Stimulated activated CD4-positive, alpha-beta T cell treated with anti-CD3 and anti-CD28 coated beads, Interleukin-1b, Interleukin-23, amount 100 ng/mL, for 24 hours (primary cell): ENCODE results near the gene AMBRA1.

ENCODE experiments used
- DNase-seq, 4 experiments: peaks; one replicate each; pipeline ENCODE4 v3.0.0-alpha.2; 2020; ENCODE audit warnings: low read depth in 4 of 4, low spot score in 1 of 4

Gene AMBRA1

GRCh38 chr11:46413760-46414465, 179.9 kb downstream of the AMBRA1 start:
- no peak for DNase-seq

DNA sequence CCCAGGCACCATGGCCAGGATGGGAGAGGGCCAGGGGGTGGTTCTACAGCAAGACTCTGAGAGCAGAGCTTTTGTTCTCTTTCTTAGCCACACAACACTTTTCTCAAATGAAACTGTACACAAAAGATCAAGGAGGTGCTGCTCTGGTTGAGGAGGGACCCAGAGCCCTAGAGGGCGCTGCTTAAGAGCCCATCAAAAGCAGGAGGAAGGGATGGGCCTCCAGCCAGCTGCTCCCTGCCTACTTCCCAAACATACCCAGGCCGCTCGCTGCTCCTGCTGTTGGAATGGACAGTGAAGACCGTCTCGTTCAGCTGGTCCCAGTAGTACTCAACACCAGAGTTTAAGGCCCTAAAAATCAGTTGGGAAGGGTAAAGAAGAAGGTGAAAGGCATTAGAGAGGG, 183.8 kb downstream of the AMBRA1 start:
- no peak for DNase-seq

DNA sequence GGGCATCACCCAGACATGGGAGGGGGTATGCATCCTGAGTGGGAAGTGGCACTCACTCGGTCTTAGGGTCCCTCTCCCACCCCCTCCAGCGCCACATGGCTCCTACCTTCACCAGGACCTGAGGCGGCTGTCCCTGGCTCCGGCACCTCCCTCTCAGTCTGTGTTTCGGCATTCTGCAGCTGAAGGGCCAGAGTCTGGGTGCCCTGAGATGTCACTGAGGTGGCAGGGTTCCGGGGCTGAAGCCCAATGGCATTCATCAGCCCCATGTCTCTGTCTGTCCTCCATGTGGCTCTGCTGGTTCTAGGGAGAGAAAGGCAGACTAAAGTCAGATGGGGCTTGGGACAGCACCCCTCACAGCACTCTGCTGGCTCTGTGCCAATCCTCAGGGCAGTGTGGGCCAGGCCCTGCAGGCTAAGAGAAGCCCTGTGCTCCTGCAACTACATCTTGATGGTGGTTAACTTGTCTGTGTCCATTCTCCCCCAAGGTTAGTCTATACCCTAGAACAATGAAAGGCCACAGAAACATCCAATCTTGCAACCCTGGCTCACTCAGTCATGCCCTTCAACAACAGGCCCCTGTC, 185.3 kb downstream of the AMBRA1 start:
- DNase-seq: no peak

DNA sequence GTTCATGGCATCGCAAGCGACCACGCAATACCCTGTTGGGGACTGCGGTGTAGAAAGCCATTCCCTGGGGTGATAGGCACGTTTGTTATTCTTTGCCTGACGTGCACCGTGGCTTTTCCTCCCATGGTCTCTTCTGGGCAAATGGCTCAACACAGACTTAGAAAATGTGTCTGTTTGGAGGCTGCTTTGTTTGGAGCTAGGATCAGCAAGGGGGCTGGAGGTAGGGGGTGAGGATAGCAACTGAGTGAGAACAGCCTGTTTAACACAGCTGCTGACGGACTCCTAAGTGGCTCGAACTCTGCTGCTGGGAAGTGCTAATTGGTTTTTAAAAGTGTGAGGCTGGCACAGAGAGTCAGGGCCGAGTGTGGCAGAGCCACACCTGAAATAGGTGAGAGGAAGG, 186.2 kb downstream of the AMBRA1 start:
- no peak for DNase-seq

GRCh38 chr11:46404476-46405017, 189.3 kb downstream of the AMBRA1 start:
- DNase-seq: no peak

GRCh38 chr11:46402957-46403902, 190.6 kb downstream of the AMBRA1 start:
- DNase-seq: no peak

- no peak for DNase-seq
These were observed 196.3 kb downstream of the AMBRA1 start for GRCh38 chr11:46397526-46397925.

DNA sequence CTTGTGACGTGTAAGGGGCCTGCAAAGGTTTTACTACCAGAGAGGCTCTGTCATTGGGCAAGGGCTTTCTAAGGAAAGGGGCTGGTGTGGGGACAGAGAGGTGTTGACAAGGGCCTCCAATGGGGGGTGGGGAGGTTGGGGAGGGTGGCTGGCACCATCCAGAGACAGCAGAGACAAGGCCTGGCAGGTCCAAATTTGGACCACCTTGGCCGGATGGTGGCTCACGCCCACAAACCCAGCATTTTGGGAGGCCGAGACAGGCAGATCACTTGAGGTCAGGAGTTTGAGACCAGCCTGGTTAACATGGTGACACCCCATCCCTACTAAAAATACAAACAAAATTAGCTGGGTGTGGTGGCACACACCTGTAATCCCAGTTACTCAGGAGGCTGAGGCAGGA, 200.1 kb downstream of the AMBRA1 start:
- no peak for DNase-seq

DNA sequence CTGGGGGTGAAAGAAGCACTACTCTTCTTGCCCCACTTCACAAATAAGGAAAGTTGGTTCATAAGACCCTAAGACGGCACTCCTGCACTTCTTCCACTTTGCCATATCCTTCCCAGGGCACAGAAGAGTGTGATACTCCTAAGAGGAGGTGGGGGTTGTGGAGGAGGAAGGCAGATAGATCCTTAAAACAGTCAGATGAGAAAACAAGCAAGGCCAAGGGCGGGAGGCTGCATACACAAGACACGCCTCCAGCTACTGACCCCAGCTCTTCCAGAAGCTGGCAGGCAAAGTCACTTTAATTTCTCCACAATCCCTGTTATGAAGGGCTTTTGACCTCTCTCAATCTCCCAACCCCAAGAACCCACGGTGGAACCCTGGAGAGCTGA, 200.6 kb downstream of the AMBRA1 start:
- no peak for DNase-seq

DNA sequence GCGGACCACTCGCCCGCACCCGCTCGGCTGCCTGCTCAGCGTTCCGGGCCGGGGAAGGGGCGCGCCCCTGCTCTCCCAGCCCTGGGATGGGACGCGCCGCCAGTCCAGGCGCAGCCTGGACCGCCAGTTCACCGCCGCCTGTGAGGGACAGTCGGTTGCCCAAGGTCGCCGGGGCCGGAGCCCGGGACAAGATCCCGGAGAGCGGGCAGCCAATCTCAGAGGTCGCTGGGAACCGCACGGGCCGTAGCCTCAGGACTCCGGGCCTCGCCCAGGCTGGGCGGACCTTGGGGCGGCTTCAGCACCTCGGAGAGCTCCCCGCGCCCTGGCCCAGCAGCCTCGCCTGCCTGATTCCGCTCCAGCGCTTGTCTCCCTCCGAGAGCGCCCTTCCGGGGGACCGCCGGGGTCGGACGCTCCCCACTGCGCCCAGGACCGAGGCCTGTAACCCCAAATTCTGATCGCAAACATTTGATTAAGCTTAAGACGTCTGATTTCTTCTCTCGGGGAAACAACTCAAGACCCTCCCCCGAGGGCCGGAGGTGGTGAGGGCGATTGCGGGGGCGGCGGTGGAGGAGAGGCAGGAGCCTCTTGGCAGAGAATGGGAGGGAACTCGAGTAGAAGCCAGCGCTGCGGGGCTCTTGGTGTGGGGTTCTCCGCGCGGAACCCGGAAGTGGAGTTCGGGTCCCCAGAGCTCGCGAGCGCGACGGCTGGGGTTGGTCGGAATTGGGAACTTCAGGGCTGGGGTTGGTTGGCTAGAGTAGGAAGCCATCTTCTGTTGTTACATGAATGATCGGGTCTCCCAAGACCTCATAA, 201.2 kb downstream of the AMBRA1 start:
- peak in 3 of 4 experiments; percentile 58 to 66 (median 61) for DNase-seq

DNA sequence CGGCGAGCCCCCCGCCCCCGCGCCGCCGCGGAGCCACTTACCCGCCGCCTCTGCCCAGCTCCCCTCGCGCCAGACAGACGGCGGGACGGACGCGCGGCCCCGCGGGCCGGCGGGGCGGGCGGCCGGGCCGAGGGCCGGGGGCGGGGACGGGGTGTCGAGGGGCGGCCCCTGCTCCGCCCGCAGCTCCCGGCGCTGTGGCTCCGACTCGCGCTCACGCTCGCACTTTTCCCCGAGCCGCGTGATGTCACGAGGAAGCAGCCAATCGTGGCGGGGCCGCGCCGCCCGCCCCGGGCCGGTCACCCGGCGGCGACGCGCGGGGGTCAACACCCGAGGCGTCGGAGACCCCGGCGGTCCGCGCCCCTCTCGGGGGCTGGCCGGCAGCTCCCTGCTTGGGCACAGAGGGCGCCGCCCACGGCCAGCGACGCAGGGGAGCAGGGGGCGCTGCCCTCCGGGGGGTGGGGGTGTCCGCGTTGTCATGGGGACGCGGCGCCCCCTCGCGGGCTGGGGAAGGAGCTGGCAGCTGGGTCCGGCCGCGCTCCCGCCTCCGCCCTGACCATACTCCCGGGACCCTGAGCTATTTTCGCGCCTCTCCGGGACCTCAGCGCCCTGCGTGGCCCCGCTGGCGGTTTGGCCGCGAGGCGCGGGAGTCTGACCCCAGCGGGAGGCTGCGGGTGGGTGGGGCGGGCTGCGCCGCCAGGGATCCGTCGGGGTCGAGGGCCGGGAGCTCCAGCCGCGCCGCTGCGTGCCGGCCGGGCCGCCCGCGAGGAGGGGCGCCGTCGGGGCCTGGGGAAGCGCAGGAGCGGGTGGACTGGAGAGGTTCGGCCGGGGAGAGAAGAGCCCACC, 202.0 kb downstream of the AMBRA1 start, which contains the start of gene CHRM4:
Gene CHRM4, minus strand, starts transcription at position 199 of the 843 bp plus-strand sequence. CDS start 5,219 bp downstream, outside the sequence.
- DNase-seq: no peak

- no peak for DNase-seq
These were observed 202.6 kb downstream of the AMBRA1 start for GRCh38 chr11:46391186-46391577.

DNA sequence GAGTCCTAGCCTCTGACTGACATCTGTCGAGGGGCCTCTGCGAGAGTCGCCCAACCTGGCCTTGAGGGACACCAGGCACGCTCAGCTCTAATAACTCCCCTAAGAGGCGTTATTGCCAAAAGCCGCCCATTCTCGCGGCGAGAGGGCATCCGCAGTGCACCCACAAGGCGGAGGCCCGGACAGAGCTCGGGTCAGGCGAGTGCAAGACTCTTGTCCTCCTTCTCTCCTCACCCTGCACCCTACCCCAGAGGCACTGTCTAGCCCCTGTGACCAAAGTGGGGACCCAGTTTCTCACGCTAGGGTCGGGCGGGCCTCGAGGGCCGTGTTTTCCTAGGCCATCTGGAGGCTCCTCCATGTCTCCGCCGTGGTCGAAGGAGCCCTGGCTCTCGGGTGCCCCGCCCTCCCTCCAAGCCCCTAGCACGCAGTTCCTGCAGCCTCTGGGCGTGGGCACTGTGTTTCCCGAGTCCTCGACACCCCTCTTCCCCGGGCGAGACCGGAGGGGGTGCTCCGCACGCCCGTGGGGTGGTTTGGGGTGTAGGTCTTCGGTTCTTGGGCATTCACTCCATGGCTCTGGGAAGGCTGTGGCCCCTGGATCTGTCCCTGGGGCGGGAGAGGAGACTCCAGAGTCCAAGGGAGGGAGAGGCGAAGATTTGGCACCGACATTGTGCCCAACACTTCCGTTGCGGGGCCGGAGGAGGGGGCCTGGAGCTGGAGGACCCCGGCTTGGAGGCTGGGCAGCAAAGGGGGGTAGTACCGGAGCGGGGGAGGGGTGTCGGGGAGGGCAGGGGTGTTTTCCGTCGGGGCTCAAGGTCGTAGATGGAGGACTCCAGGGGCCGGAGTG, 203.3 kb downstream of the AMBRA1 start:
- DNase-seq: no peak

- peak in 3 of 4 experiments; percentile 34 to 46 (median 36) for DNase-seq
These were observed 204.1 kb downstream of the AMBRA1 start for GRCh38 chr11:46389450-46390330.

DNA sequence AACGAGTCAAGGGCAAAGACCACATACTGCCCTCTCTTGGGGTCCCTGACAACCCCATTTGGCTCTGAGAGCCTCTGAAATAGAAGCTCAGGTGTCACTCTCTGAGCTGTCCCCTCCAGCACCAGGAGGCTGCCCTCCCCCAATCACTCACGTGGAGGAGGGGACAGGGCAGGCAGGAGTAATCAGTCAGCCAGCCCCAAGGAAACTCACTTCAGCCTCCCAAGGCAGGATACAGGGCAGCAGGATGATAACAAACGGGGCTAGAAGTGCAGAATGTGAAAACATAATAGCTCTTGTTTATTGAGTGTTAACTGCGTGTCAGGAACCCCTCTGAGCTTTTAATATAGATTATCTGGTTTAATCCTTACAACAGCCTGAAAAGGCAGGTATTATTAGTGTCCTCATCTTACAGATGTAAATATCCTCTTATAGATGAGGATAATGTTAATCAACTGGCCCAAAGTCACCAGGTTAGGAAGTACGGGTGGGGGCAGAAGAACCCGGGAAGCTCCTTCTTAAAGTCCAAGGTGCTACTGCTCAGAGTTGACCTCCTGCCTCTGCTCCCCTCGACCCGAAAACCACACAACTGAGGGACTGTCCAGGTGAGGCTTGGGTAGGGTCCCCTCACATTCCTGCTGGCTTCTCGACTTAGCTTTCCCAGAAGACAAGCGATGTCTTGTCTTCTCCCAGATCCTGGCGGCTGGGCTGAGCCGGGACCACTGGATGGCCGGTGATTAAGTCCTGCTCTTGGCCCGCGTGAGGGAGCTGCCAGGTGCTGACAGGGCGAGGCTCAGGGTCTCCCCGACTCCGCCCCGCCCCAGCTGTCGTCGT, 205.0 kb downstream of the AMBRA1 start:
- DNase-seq: no peak

DNA sequence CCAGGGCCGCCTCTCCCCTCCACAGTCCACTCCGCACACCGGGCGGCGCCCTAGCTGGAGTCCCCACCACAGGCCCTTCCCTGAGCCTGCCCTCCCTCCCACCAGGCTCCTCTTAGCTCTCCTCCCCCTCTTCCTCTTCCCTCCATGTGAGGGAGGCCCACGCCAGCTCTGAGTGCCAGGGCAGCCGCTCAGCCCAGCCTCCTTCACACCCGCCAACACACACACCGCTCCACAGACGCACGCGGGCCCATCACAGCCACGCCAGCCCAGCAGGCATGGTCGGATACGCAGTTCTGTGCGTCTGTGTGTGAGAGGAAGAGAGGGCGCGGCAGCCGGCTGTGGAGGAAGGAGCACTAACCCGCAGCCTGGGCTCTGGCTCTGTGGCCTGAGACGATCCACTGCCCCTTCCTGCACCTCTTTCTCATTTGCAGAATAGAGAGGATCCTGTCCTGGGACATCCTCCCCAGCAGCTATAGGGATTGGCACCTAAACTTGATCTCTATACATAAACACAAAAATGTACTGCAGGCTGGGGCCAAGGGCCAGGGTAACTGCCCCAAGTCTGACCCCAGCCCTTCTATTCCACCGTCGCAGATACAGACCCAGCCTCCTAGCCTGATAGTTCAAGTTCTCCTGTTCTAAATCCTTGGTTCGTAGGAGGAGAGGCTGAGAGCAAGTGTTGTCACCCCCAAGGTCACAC, 205.8 kb downstream of the AMBRA1 start:
- no peak for DNase-seq
